EH (cell line): Measurements from ENCODE around the gene NR2E1.

Source experiments
- DNase-seq: peaks from one replicate; pipeline ENCODE4 v3.0.0-alpha.2; 2015; ENCODE audit warnings: low read depth

NR2E1 gene

GRCh38 chr6:108209738-108210137, 43.9 kb downstream of the NR2E1 start:
- no peak for DNase-seq

GRCh38 chr6:108210556-108210955, 44.7 kb downstream of the NR2E1 start:
- DNase-seq: no peak

DNA sequence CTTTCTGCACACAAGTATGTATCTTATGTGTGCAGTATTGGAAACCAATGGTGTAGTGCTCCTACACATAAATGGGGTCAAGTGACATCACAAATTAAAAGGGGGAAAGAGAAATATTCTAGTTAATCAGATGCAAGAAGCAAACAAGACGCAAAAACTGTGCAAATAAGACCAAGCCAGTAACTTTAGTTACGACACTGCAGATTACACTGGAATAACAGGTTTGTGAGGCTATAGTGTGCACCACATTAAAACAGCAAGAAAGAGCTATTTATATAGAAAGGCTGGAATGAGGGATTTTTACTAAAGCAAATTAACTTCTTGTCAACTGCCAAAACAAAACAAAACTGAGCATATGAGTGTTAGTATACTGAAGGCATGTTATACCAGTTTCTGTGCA, 45.8 kb downstream of the NR2E1 start:
- DNase-seq: no peak

GRCh38 chr6:108222064-108222463, 56.2 kb downstream of the NR2E1 start:
- DNase-seq: no peak

GRCh38 chr6:108222504-108222903, 56.7 kb downstream of the NR2E1 start:
- DNase-seq: peak; percentile 24

DNA sequence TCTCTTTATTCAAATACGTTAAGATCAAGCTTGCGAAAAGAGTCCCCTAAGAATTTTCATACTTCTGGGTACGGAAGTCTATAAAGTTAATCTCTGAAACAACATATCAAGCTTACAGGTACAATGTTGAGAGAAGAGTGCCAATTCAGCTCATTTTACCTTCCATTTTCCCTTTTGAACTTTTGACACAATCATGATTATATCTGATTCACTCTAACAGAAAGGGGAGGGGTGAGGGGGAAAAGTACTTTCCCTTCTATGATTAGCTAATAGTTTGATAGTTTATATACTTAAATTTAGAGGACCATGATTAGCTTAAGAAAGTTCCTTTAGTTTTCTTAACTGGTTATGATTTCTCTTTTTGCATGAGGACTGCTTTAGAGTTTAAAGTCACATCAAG, 61.5 kb downstream of the NR2E1 start:
- no peak for DNase-seq

GRCh38 chr6:108228416-108228815, 62.6 kb downstream of the NR2E1 start:
- DNase-seq: no peak

DNA sequence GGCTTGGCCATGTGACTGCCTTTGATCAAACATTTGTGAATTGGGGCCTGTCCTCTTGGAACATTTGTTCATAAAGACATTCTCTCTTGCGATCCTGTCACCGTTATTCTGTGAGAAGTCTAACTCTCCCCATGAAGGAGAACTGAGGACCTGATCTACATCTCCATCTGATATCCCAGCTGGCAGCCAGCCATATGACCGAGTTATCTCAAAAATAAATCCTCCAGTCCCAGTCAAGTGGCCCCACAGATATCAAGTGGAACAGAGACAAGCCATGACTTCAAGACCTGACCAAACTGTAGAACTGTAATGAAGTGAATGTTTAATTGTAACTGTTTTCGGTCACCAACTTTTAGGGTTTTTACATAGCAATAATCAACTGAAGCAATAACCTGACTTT, 69.3 kb downstream of the NR2E1 start:
- DNase-seq: no peak

GRCh38 chr6:108236791-108237190, 71.0 kb downstream of the NR2E1 start:
- no peak for DNase-seq

DNA sequence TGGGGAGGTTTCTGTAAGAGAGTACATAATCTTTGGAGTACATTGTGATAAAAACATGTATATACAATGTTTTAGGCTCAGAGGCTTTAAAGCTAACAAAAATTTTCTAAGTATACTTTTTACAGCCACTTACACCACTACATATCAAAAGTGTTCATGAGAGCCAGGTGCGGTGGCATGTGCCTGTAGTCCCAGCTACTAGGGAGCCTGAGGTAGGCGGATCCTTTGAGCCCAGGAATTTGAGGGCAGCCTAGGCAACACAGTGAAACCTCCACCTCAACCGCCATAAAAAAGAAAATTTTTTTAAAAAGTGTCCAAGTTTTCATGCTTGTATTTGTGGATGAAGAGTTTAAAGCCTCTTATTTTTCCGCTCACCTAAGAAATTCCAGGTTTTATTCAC, 72.5 kb downstream of the NR2E1 start:
- no peak for DNase-seq
